MM.1S (cell line): ENCODE measurements around the gene TP73.

Experiments
- DNase-seq: peaks from one replicate; pipeline ENCODE4 v3.0.0-alpha.2; 2015
- H2AFZ ChIP-seq: fragments of 300-600 bp; sonication (generic); 2 replicates; pipeline ENCODE4 v1.6.0; 2016; ENCODE audit warnings: antibody characterized with exemption, low read length
- H3F3A ChIP-seq: fragments of 300-600 bp; sonication (generic); 2 replicates; pipeline ENCODE4 v1.6.1; 2016; ENCODE audit warnings: mild to moderate bottlenecking, antibody characterized with exemption, low read length, moderate library complexity, mixed read lengths; ENCODE audit not compliant: insufficient read depth
- H3K27ac ChIP-seq: fragments of 300-600 bp; sonication (generic); 2 replicates; pipeline ENCODE4 v1.5.1; 2016; ENCODE audit warnings: mild to moderate bottlenecking, low read length
- H3K27me3 ChIP-seq: fragments of 300-600 bp; sonication (generic); replicated peaks from 2 replicates; pipeline ENCODE4 v1.6.0; 2016; ENCODE audit warnings: low read length; ENCODE audit not compliant: insufficient read depth
- H3K36me3 ChIP-seq: fragments of 300-600 bp; sonication (generic); replicated peaks from 2 replicates; pipeline ENCODE4 v1.6.1; 2016; ENCODE audit warnings: mild to moderate bottlenecking, low read length, mixed read lengths; ENCODE audit not compliant: insufficient read depth
- H3K4me1 ChIP-seq: fragments of 300-600 bp; sonication (generic); 2 replicates; pipeline ENCODE4 v1.6.1; 2016; ENCODE audit warnings: low read length, mixed read lengths
- H3K4me2 ChIP-seq: fragments of 300-600 bp; sonication (generic); 2 replicates; pipeline ENCODE4 v1.6.0; 2016; ENCODE audit warnings: low read depth, low read length
- H3K4me3 ChIP-seq: fragments of 300-600 bp; sonication (generic); 2 replicates; pipeline ENCODE4 v1.5.1; 2016; ENCODE audit warnings: low read length, mixed read lengths
- H3K79me2 ChIP-seq: fragments of 300-600 bp; sonication (generic); 2 replicates; pipeline ENCODE4 v1.6.1; 2016; ENCODE audit warnings: mixed run types, low read length, mixed read lengths
- H3K9ac ChIP-seq: fragments of 300-600 bp; sonication (generic); 2 replicates; pipeline ENCODE4 v1.6.1; 2016; ENCODE audit warnings: low read length, mixed read lengths
- H3K9me2 ChIP-seq: fragments of 300-600 bp; sonication (generic); replicated peaks from 2 replicates; pipeline ENCODE4 v1.6.1; 2016; ENCODE audit warnings: mild to moderate bottlenecking, low read length, mixed read lengths; ENCODE audit not compliant: insufficient read depth
- H3K9me3 ChIP-seq: fragments of 300-600 bp; sonication (generic); replicated peaks from 2 replicates; pipeline ENCODE4 v1.6.1; 2016; ENCODE audit warnings: mild to moderate bottlenecking, low read length, mixed read lengths; ENCODE audit not compliant: insufficient read depth
- H4K20me1 ChIP-seq: fragments of 300-600 bp; sonication (generic); 2 replicates; pipeline ENCODE4 v1.6.1; 2016; ENCODE audit warnings: mild to moderate bottlenecking, low read length, moderate library complexity, mixed read lengths; ENCODE audit not compliant: insufficient read depth
- EZH2 ChIP-seq: fragments of 300-600 bp; sonication (generic); optimal IDR thresholded peaks from 2 replicates; pipeline ENCODE3; 2017; ENCODE audit warnings: low read depth, mild to moderate bottlenecking, antibody characterized with exemption, low read length, mixed read lengths
- EZH2phosphoT487 ChIP-seq: fragments of 300-600 bp; sonication (generic); IDR thresholded peaks from 2 replicates; pipeline ENCODE4 v1.6.1; 2018; ENCODE audit warnings: antibody characterized with exemption, low read length
- TF ChIP-seq, protein P1 (sequence below): fragments of 300-600 bp; sonication (generic); IDR thresholded peaks from 2 replicates; pipeline ENCODE4 v1.5.1; 2016; ENCODE audit warnings: antibody characterized with exemption, low read length, mixed read lengths

Gene TP73

DNA sequence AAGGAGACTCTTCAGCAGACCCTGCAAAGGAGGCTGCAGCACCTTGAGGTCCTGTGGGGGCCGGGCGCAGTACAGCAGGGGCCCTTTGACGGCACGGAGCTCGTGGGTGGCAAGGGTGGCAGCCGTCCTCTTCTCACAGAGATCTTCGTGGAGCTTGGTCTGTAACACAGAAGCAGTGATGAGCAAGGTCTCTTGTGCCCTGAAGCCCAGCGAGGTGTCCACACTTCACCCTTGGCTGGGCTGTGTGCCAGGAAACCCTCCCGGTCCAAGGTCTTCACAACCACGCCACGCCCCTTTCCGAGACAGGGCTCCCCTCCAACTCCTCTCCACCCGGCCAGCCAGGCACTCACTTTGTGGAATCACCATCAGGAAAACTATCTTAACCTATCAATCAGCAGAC, 132.7 kb downstream of the TP73 start:
- Histone ChIP-seq H3K27ac (no peak overlapping the region), H2AFZ (no peak overlapping the region), H3K79me2 (peaks cover 27% of the 10 kb centered on the region), H3K9me3 (no peaks in the 10 kb centered on the region), H3F3A (no peaks in the 10 kb centered on the region), H3K9me2 (no peaks in the 10 kb centered on the region), H3K36me3 (0 out of 2 replicates have a peak, but pooled peaks cover 10% of the 10 kb centered on the region), H3K27me3 (no peaks in the 10 kb centered on the region), H4K20me1 (no peaks in the 10 kb centered on the region), H3K4me3 (no peak overlapping the region), H3K4me2 (no peak overlapping the region), H3K9ac (no peak overlapping the region), H3K4me1 (no peaks in the 10 kb centered on the region)
- no peak for DNase-seq
- TF ChIP-seq EZH2phosphoT487 (no peak), EZH2 (no peak)
- TF ChIP-seq, protein P1, sequence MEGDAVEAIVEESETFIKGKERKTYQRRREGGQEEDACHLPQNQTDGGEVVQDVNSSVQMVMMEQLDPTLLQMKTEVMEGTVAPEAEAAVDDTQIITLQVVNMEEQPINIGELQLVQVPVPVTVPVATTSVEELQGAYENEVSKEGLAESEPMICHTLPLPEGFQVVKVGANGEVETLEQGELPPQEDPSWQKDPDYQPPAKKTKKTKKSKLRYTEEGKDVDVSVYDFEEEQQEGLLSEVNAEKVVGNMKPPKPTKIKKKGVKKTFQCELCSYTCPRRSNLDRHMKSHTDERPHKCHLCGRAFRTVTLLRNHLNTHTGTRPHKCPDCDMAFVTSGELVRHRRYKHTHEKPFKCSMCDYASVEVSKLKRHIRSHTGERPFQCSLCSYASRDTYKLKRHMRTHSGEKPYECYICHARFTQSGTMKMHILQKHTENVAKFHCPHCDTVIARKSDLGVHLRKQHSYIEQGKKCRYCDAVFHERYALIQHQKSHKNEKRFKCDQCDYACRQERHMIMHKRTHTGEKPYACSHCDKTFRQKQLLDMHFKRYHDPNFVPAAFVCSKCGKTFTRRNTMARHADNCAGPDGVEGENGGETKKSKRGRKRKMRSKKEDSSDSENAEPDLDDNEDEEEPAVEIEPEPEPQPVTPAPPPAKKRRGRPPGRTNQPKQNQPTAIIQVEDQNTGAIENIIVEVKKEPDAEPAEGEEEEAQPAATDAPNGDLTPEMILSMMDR, result no peak

DNA sequence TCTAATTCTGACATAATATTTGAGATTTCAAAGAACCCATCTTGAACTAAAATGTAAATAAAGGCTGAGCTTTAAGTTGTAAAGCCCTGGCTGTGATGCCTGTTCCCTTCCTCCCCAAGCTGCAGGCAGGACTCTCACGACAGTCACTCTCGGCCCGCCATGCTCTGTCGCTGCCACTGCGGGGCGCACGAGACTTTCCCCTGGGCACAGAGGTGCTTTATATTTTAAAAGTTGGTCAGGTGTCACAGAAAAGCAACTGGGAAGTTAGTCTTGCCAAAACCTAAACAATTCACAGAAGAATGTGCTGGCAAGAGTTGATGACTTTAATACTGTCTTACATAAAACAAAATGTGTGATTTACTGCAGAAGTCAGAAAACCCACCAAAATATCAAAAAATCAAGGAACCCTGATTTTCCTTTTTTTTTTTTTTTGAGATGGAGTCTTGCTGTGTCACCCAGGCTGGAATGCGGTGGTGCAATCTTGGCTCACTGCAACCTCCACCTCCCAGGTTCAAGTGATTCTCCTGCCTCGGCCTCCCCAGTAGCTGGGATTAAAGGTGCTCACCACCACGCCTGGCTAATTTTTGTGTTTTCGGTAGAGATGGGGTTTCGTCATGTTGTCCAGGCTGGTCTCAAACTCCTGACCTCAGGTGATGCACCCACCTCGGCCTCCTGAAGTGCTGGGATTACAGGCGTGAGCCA, 133.3 kb downstream of the TP73 start:
- Histone ChIP-seq H2AFZ (no peak overlapping the region), H3K9me2 (no peaks in the 10 kb centered on the region), H3K27me3 (no peaks in the 10 kb centered on the region), H3F3A (no peaks in the 10 kb centered on the region), H3K9ac (no peak overlapping the region), H3K79me2 (peaks cover 32% of the 10 kb centered on the region), H3K4me3 (no peak overlapping the region), H4K20me1 (no peaks in the 10 kb centered on the region), H3K36me3 (0 out of 2 replicates have a peak, but pooled peaks cover 5% of the 10 kb centered on the region), H3K27ac (no peak overlapping the region), H3K4me1 (no peaks in the 10 kb centered on the region), H3K9me3 (no peaks in the 10 kb centered on the region), H3K4me2 (no peak overlapping the region)
- no peak for TF ChIP-seq EZH2phosphoT487
- TF ChIP-seq EZH2, result no peak
- TF ChIP-seq, protein P1, result no peak
- no peak for DNase-seq
